ENCODE measurements around the gene CLDN11.
A peak's percentile ranks its signal among the peaks of the same experiment; 100 is the strongest.

Gene CLDN11

DNA sequence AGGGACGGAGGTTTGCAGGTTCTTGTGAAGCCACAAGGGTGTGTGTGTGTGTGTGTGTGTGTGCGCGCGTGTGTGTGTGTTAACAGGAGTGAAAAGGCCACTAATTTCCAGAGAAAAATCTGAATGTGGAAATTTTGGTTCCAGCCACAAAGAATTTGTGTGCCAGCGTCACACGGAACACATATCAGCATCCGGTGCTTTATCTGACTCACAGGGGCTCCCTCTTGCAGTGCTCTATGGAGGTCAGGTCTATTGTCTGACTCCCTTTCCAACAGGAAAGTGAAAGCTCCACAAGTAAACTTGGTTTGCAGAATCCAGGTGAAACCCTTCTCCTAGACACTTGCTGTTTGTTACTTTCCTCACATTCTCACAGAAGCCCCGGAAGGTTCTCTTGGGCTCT, 6.2 kb downstream of the CLDN11 start:
- in situ Hi-C loops (cut with MboI; ENCODE audit: low pct_unique_long_range_greater_than_20kb, low sequenced_read_pairs) = loop anchor here (25.0 kb wide), 1 partner anchor 387 kb away; no protein-coding TSS in a partner anchor
- DNase-seq = no peak

DNA sequence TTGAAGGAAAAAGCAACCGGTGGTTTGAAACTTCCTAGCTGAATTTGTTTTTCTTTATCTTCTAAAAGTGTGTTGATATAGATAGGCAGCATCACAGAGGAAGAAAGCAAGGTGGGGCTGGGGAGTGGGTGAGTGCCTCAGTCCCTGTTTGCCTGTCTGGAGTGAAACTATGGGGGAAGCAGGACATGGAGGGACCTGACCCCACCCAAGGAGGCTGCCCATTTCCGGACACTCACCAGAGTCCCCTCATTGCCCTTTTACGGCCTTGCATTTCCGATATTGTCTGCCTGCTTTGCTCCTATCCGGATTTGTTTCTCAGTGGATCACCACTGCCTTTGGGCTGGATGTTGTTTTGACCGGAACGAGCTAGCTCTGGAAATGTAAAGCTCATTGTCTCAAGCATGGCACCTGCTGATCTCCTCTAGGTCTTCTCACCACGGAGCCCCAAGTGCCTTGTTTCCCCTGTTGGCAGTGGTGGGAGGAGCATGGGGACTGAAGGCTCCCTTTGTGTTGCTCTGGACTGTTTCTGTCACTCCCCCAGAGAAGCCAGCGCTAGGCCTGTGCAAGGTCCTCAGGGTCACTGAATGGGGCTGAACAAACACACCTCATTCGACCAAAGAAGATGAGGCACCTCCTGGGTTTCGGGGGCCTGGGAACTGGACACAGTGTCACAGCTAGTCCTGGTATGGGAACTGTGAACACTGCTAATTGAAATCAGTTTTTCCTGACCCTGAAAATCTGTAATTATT, 7.0 kb downstream of the CLDN11 start:
- in situ Hi-C loops (cut with MboI; ENCODE audit: low pct_unique_long_range_greater_than_20kb, low sequenced_read_pairs) = no loop called here
- DNase-seq = no peak

DNA sequence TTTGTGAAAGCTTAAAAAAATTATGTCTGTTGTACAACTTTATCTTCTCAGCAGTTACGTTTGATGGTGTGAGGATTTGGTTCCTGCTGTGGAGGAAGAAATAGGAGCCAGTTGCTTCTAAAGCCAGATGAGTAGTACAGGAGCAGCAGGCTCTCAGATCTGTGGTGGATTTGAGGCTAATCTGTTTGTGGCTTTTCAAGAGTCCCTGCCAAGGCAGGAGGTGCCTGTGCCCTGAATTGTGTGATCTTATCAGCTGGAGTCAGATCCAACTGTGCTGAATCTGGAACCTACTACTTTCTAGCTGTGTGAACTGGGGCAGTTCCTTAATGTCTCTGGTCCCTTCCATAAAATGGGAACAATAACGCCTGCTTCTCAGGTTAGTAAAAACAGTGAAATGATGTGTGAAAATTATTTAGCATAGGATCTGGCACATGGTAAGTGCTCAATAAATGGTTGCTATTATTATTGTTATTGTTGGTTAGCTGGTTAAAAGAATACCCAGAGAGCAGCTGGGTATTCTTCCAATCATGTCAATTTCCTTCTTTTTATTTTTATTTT, 7.7 kb downstream of the CLDN11 start:
- DNase-seq = peak; percentile 7
- in situ Hi-C loops (cut with MboI; ENCODE audit: low pct_unique_long_range_greater_than_20kb, low sequenced_read_pairs) = no loop called here

DNA sequence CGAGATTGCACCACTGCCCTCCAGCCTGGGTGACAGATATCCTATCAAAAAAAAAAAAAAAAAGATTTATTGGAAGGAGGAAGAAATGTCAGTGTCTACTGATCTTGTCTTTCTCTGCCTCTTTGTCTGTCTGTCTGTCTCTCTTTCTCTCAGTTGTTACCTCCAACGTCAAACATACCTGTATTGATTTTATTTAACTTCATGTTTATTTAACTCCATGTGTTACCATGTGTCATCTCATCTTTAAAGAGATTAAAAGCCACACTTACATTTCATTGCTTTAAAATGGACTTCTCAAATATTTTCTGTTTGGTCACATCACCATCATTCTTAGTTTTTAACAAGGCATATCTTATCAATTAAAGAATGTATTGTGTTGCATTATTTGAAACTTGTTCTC, 9.4 kb downstream of the CLDN11 start:
- in situ Hi-C loops (cut with MboI; ENCODE audit: low pct_unique_long_range_greater_than_20kb, low sequenced_read_pairs) = no loop called here
- no peak for DNase-seq

DNA sequence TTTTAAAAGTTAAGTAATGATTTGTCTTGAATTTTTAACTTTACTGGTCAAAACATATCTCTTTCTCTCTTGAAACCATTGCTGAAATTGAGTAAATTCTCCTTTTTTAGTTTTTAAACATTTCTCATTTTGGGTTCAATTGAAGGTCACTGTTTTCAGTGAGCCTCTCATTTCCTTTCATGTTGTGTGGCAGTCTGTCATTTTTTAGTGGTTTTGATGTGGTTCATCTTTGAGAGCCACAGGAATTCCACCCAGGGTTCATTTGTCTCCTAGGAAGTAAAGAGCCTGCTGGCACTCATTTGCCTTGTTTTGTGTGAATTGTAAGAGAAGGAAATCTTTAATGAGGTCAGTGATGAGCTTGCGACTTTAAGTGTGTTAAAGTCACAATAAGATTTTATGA, 10.4 kb downstream of the CLDN11 start:
- peak; percentile 7 for DNase-seq
- in situ Hi-C loops (cut with MboI; ENCODE audit: low pct_unique_long_range_greater_than_20kb, low sequenced_read_pairs) = no loop called here

DNA sequence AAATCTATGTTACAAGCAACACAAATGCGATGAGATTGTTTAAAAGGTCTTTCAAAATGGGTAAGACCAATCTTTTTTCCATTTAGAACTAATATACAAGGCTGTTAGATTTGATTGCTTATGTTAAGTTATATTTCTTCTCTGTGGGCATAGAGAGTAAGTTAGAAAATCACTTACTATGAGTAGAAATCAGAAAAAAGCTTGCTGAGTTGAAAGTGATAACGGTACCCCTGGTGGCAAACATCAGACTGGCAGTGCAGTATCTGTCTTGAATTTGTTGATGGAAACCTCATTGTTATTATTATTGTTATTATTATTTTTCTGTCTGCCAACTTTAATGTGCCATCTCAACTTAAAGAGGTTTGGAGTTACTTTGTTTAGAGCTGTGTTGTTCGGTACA, 12.4 kb downstream of the CLDN11 start:
- in situ Hi-C loops (cut with MboI; ENCODE audit: low pct_unique_long_range_greater_than_20kb, low sequenced_read_pairs) = no loop called here
- DNase-seq = no peak

DNA sequence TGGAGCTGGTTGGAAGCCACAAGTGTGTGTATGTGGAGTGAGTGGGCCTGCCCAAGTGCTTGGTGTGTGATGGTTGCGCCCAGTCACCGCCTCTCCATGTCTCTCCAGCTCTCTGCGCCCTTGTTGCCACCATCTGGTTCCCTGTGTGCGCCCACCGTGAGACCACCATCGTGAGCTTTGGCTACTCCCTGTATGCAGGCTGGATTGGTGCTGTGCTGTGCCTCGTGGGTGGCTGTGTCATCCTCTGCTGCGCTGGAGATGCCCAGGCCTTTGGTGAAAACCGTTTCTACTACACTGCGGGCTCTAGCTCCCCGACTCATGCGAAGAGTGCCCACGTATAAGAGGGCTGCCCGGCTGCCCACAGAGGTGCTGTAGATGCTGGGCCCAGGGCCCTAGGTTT, 13.7 kb downstream of the CLDN11 start:
- DNase-seq = no peak
- in situ Hi-C loops (cut with MboI; ENCODE audit: low pct_unique_long_range_greater_than_20kb, low sequenced_read_pairs) = no loop called here

DNA sequence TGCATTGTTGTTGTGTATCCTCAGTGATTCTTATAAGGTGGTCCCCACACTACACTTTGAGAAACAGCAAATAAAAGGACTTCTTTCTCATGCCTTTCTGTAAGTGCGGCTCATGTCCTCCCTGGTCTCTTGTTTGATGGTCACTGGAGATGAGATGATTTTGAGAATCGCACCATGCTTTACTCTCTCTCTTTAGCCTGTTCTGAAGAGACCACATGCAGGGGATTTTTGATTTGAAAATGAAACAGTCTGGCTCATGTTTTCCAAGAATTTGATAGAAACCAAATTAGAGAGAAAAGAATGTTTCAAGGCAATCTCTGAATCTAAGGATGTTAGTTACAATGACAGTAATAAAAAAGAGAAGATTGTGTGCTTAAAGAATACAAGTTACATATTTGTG, 18.0 kb downstream of the CLDN11 start:
- in situ Hi-C loops (cut with MboI; ENCODE audit: low pct_unique_long_range_greater_than_20kb, low sequenced_read_pairs) = no loop called here
- DNase-seq = no peak

DNA sequence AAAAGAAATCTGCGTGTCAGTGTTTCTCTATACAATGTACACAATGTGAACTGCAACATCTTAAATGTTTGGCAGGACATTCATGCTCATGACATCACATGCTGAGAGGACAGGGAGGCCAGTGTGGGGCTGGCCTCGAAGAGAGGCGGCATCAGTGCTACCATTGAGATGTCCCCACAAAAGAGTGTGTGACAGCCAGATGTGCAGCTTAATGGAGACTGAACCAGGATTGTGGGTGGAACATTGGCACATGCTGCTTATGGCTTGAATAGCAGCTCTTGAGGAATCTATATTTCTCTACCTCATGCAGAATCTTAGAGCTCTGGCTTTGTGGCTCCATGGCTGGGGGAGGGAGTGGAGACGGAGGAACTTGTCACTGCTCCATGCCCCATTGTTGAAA, 18.5 kb downstream of the CLDN11 start:
- in situ Hi-C loops (cut with MboI; ENCODE audit: low pct_unique_long_range_greater_than_20kb, low sequenced_read_pairs) = no loop called here
- DNase-seq = no peak

DNA sequence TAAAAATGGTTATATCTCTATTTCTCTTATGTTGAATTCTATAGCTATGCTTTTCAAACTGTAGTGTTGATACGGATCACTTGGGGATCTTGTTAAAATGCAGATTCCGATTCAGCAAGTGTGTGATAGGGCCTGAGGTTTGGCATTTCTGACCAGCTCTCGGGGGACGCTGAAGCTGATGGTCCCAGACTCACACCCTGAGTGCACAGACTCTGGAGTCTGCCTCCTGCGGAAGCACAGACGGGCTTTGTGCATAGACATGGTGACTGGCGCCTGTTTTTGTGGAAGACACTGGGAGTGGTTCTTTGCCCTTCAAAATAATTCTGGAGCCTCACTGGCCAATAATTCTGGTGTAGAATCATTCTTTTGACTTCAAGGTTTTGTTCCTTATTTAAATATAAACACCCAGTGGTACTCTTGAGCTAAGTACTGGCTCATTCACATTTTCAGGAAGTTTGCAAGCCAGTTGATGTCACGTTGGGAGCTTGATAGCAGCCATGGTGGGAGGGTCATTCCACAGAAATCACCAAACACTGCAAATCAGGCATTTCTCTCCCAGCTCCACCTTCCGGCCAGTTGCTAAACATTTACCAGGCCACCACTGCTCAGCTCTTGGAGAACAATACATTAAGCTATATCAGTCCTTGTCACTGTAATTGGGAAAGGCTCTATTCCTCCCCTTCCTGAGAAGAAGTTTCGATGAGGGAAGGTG, 19.2 kb downstream of the CLDN11 start:
- in situ Hi-C loops (cut with MboI; ENCODE audit: low pct_unique_long_range_greater_than_20kb, low sequenced_read_pairs) = no loop called here
- DNase-seq = no peak

DNA sequence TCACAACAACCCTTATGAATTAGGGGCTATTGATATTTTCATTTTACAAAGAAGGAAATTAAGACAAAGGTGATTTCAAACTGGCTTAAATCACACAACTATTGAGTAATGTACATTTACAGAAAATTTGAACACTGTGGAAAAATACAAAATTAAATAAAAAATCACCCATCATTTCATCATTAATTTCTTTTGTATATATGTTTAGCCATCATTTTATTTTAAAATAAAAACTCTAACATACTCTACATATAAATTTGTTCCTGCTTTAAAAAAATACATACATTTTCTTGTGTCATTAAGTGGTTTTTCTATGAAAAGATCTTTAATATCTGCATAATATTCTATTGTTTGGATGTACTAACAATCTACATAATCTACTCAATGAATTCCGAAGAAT, 20.2 kb downstream of the CLDN11 start:
- in situ Hi-C loops (cut with MboI; ENCODE audit: low pct_unique_long_range_greater_than_20kb, low sequenced_read_pairs) = no loop called here

DNA sequence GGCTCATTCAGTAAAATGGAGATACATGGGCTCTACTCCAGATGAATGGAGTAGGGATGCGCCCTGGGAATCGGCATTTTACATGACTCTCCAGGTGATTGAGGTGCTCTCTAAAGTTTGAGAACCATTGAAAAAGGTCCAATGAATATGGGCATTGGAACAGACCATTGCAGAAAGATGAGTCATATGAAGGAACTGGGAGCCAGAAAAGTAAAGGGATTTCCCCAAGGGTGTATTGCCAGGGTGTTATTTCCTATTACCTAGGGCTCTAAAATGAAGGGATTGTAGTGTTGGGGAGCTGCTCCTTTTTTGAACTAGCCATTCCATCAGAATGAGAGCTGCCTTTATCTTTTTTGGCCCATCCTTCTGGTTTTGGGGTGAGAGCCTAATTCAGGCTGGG, 21.7 kb downstream of the CLDN11 start:
- no peak for DNase-seq
- in situ Hi-C loops (cut with MboI; ENCODE audit: low pct_unique_long_range_greater_than_20kb, low sequenced_read_pairs) = no loop called here

More for the DNA sequence above, 20.2 kb downstream of the CLDN11 start:
- DNase-seq = no peak

DNA sequence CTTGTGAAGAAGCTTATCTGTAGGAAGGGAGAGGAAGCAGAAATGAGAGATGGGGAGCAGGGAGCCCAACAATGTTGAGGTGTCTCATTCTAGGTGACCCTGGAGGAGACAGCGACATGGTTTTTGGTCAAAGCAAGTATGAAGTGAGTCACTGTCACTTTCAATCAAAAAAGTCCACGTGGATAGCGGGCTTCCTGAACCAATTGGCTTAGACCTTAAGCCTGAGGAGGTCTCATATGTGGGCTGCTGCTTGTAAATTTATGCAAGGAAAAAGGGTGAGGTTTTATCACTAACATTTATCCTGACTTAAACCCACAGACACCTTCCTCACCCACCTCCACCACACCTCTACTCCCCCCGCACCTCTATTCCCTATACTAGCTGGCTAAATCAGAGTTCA, 22.7 kb downstream of the CLDN11 start:
- no peak for DNase-seq
- in situ Hi-C loops (cut with MboI; ENCODE audit: low pct_unique_long_range_greater_than_20kb, low sequenced_read_pairs) = no loop called here

DNA sequence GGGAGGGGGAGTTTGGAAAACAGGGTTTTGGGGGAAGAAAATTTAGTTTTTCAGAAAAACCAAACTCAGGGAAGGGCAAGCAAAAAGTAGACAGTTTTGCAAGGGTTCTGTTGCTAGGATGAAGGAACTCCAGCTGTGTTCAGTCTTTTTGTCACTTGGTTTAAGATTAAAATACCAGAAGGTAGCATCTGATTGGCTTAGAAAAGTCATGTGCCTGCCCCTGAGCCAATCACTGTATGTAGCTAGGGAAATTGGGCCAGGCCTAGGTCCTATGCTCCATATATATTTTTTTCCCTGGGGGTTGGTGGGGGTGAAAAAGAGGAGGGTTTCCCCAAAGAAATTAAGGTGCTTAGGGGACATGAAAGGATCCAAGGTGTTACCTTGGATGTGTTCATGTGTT, 24.3 kb downstream of the CLDN11 start:
- no peak for DNase-seq

DNA sequence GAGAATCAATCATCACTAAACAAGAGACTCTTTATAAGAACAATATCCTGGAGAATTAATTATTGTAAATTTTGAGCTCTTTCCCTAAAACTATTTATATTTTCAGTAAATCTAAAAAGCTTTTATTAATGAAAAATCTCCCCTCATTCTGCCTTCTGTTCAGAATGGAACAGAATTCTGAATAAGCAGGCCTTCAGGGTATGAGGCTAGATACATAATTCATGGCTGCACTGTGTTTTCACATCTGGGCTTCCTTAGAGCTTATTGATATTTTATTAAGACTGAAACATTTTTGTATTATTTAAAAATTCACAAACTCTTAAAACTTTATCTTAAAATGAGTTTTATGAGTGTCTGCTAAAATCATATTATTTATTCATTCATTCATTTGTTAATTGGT, 24.8 kb downstream of the CLDN11 start:
- DNase-seq = no peak
- in situ Hi-C loops (cut with MboI; ENCODE audit: low pct_unique_long_range_greater_than_20kb, low sequenced_read_pairs) = no loop called here

More for the DNA sequence above, 24.3 kb downstream of the CLDN11 start:
- in situ Hi-C loops (cut with MboI; ENCODE audit: low pct_unique_long_range_greater_than_20kb, low sequenced_read_pairs) = no loop called here

DNA sequence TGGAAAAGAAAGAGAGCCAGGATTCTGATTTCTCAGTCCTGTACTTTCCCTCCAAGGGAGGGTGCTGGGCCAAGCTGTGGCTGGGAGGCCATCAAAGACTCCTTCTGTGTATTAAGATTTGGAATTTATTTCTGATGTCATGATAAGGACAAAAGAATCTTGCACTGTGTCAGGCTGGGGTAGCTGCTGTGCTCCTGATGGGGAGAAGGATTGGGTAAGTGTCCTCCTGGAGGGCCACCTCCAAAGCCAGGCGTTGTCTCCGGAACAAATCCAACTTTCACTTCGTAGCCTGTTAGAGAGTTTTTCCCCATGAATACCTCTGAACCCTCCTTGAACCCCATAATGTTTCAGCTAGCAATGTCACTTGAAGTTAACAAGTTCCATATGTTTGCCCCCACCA, 29.9 kb downstream of the CLDN11 start:
- in situ Hi-C loops (cut with MboI; ENCODE audit: low pct_unique_long_range_greater_than_20kb, low sequenced_read_pairs) = no loop called here
- DNase-seq = no peak

DNA sequence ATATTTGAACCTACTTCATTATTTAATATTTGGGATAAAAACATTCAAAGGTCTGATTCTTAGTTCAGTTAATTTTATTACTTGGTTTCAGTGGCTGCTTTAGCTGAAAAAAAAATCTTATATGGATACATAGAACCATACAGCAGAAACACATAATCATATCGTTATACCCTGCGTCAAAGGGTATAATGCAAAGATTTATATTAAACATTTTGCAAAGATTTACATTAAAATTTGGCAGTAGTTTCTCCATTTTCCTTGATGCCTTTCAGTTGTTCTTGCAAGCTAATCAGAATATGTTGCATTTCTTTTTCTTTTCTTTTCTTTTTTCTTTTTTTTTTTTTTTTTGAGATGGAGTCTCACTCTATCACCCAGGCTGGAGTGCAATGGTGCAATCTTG, 31.4 kb downstream of the CLDN11 start:
- in situ Hi-C loops (cut with MboI; ENCODE audit: low pct_unique_long_range_greater_than_20kb, low sequenced_read_pairs) = no loop called here
- DNase-seq = no peak

DNA sequence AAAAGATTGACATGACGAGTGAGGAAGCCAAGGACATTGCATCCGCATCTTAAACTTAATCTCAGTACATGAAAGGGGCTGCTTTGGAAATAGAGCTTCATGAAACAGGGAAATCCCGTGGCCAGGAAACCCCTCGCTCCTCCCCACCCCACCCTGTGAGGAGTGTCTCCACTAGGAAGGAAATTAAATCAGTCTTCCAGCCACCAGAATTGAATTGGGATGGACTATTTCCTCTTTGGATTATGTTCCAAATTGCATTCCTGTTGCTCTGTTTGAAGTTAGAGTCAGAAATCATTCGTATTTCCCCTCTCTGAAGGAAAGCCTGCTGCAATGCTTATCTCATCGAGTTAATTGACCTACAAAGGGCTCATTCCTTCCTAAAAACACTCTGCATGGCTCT, 35.8 kb downstream of the CLDN11 start:
- in situ Hi-C loops (cut with MboI; ENCODE audit: low pct_unique_long_range_greater_than_20kb, low sequenced_read_pairs) = no loop called here
- no peak for DNase-seq

DNA sequence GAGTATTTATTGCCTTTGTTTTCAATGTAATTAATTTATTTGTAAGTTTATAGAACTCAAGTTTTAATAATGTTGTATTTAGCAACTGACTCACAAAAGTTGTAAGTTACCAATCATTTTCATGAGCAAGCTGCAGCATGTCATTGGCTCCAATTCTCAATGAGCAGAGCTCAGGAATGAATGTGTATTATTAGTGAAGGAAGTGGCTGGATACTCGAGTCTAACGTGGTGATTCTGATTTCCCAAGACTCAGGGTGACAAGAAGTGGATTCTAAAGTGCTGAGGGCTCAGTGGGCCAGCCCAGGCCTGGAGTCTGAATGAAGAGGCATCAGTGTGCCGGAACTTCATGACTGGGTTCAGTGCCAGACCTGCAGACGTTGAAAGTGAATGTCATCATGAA, 39.6 kb downstream of the CLDN11 start:
- no peak for DNase-seq
- in situ Hi-C loops (cut with MboI; ENCODE audit: low pct_unique_long_range_greater_than_20kb, low sequenced_read_pairs) = no loop called here

DNA sequence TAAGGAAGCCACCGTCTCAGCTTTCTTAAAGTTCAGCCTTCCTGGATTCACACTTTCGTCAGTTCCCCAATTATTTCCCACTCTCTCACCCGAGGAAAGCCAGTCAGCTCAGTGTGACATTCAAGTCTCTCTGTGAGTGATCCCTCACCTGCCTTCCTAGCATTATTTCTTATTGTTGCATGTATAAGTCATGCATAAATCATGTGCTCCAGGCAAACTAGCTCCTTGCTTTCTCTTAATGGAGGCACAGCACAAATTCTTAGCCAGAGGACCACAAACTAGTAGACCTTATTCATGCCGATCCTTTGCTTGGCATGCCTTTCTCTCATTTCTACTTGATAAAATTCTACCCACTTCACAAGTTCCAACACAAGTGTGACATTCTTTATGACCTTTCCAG, 44.3 kb downstream of the CLDN11 start:
- in situ Hi-C loops (cut with MboI; ENCODE audit: low pct_unique_long_range_greater_than_20kb, low sequenced_read_pairs) = no loop called here
- no peak for DNase-seq

DNA sequence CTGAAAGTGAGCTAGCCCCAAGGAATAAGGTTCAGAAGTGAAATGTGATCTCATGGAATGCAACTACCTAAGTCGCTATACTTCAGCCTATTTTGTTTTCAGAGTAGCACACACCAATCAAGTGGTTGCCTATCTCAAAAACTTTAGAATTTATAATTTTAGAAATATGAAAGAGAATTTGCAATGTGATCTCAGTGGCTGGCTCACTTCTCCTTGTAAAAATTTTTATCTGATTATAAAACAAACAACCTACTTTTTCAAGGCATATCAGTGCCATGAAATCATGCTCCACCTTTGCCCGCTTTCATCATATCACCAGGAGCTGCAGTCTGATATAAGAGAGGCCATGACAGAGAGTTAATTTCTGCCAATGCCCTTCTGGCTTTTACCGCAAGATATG, 47.3 kb downstream of the CLDN11 start:
- in situ Hi-C loops (cut with MboI; ENCODE audit: low pct_unique_long_range_greater_than_20kb, low sequenced_read_pairs) = no loop called here
- DNase-seq = no peak
